Spleen (tissue), 11 donors: ENCODE results near the gene RFX3. TPM values are rescaled to one million over a fixed set of nuclear protein-coding genes. Genes with fewer than 3 reads are reported as not detected.

Experiments
- DNase-seq: peaks from one replicate; pipeline ENCODE4 v3.0.0-alpha.2; 2020
- H3K27ac ChIP-seq, 8 donors: fragments of 200-600 bp; sonication (generic) in 7 of 8; 1 replicate in 4 of 8; 2 replicates in 4 of 8; pipeline versions ENCODE4 v1.5.0 to v1.8.0; 2016 to 2021; ENCODE audit warnings: inconsistent platforms in 4 of 8, mild to moderate bottlenecking in 4 of 8, moderate library complexity in 1 of 8
- H3K27me3 ChIP-seq, 7 donors: fragments of 200-600 bp; sonication (generic) in 6 of 7; replicated peaks in 1 of 7; 1 replicate in 4 of 7; 2 replicates in 3 of 7; pipeline versions ENCODE4 v1.5.0 to v1.8.0; 2016 to 2021; ENCODE audit warnings: inconsistent platforms in 3 of 7, mild to moderate bottlenecking in 1 of 7
- H3K36me3 ChIP-seq, 6 donors: fragments of 200-600 bp; sonication (generic) in 5 of 6; 1 replicate in 4 of 6; 2 replicates in 2 of 6; pipeline versions ENCODE4 v1.5.0 to v1.8.0; 2016 to 2021; ENCODE audit warnings: inconsistent platforms in 2 of 6
- H3K4me1 ChIP-seq, 6 donors: fragments of 200-600 bp; sonication (generic) in 5 of 6; 1 replicate in 3 of 6; 2 replicates in 3 of 6; pipeline versions ENCODE4 v1.5.0 to v1.8.0; 2016 to 2021; ENCODE audit warnings: inconsistent platforms in 3 of 6
- H3K4me3 ChIP-seq, 8 donors: fragments of 200-600 bp; sonication (generic) in 7 of 8; 1 replicate in 4 of 8; 2 replicates in 4 of 8; pipeline versions ENCODE4 v1.5.0 to v1.8.0; 2016 to 2021; ENCODE audit warnings: inconsistent platforms in 4 of 8, mild to moderate bottlenecking in 4 of 8, moderate library complexity in 2 of 8
- H3K9me3 ChIP-seq, 8 donors: fragments of 200-600 bp; sonication (generic) in 7 of 8; 1 replicate in 4 of 8; 2 replicates in 4 of 8; pipeline versions ENCODE4 v1.5.0 to v1.8.0; 2016 to 2021; ENCODE audit warnings: inconsistent platforms in 4 of 8
- CTCF ChIP-seq, 11 experiments: fragments of 200-600 bp in 7 of 11; fragments of 450-650 bp in 4 of 11; sonication (generic) in 4 of 11; IDR thresholded peaks in 8 of 11; conservative IDR thresholded peaks in 3 of 11; 1 replicate in 7 of 11; 2 replicates in 4 of 11; pipeline versions ENCODE4 v1.4.0 to v1.8.0; 2016 to 2021; ENCODE audit warnings: antibody characterized with exemption in 11 of 11, inconsistent platforms in 4 of 11, mild to moderate bottlenecking in 1 of 11
- POLR2A ChIP-seq, 3 donors: fragments of 450-650 bp; IDR thresholded peaks; one replicate each; pipeline ENCODE4 v1.5.1; 2017; ENCODE audit warnings: antibody characterized with exemption in 3 of 3, mild to moderate bottlenecking in 1 of 3
- POLR2AphosphoS5 ChIP-seq, 3 donors: sonication (generic); formaldehyde crosslinking; IDR thresholded peaks; one replicate each; pipeline ENCODE4 v1.5.1; 2017; ENCODE audit warnings: antibody characterized with exemption in 3 of 3
- WGBS, 5 donors: extraction: QIAGEN DNeasy Blood & Tissue Kit in 3 of 5; methylation state at CpG; one replicate each; pipeline versions ENCODE4 v1.1.5 to v1.1.7; 2013 to 2018; 5-methylcytosine and 5-hydroxymethylcytosine counted together
- intact Hi-C: fragments of 100-400 bp; cut with DNase I; formaldehyde crosslinking; loops from one replicate; pipeline ENCODE4 v1.15.0; 2023; ENCODE audit warnings: low total_unique reads
- polyA plus RNA-seq, 3 donors: library from polyadenylated mRNA; stranded (reverse); fragments of 200-250 nt; gene quantifications; one replicate each; pipeline ENCODE4 v1.2.1, GENCODE V29; 2013
- total RNA-seq, 7 donors: library from RNA; depleted of rRNA in 3 of 7; stranded (reverse); fragments of >200 nt in 3 of 7; fragmentation: NEBNext Ultra II Directional in 4 of 7; extraction: Animal tissue kit (Norgen Biotek cat#: 25700) in 4 of 7; gene quantifications; one replicate each; pipeline versions ENCODE4 v1.1.0 to v1.2.1, GENCODE V29; 2016 to 2021
- donor health status: healthy with polysubstance abuse.
- donor health status: DM: no; HTN: no; CAD: no; lungs with moderate emphysema.
- donor health status: DM: no; HTN: no; CAD: no.
- donor health status: Bipolar disorder and iron deficiency.
- donor health status: healthy.
- donor health status: DM: no; HTN: no; CAD: no.
- donor health status: DM: yes; HTN: yes; CAD: no.

The RFX3 gene
- total and polyA plus RNA-seq, 10 donors = 2.5 to 25.9 (median 19.1) TPM

DNA sequence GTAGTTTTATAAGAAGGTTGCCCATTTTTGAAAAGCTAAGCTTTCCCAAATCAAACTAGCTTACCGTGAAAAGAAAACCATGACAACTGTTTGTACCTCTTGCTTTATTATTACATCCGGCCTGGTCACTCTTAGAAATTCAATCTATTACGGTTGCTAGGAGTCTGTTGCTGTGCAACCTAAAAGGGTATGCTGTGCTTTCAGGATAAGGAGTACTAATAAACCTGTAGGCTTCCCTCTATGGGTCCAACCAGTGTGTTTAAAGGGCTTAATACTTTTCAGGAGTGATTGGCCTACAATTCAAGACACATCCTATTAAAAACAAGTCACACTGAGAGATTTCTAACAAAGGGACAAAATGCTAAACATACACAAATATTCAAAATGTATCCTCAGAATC is 27.1 kb downstream of the RFX3 start:
- intact Hi-C loops = no loop called here
- DNase-seq = no peak
- WGBS, 5 donors = 84 to 93% (median 85%) methylated on average over 3 of the region's 3 CpGs

DNA sequence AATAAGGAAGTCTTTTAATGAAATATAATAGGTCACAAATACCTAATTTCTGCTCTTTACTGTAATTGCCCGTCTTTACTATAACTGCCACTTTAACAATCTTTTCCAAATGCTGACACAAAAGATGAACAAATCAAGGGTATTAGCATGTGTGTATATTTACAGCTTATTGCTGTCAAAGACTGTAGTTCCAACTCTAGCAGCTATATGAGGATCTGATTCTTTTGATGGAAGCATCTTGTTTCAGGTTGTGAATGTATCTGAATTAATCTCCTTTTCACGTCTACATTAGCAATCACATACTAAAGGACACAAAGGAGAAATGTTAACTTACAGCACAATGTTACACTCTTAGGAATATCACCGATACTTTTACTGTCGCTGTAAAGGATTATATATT is 27.9 kb downstream of the RFX3 start:
- DNase-seq = no peak
- no peak for TF ChIP-seq POLR2A (IDR thresholded peaks at IDR 0.05)
- TF ChIP-seq CTCF (IDR thresholded peaks at IDR 0.05 in 8 of 11, conservative IDR thresholded peaks at IDR 0.05 in 3 of 11) = no peak
- TF ChIP-seq POLR2AphosphoS5 (IDR thresholded peaks at IDR 0.05) = no peak
- no peaks in the 10 kb centered on the region for H3K9me3 ChIP-seq
- 88 to 94% (median 93%) methylated on average over 4 of the region's 4 CpGs for WGBS, 5 donors
- intact Hi-C loops = no loop called here
- H3K4me3 ChIP-seq = no peak overlapping the region
- H3K27ac ChIP-seq = no peak overlapping the region
- peaks cover 0 to 44% (median 7%) of the 10 kb centered on the region in 6 donors for H3K4me1 ChIP-seq
- H3K27me3 ChIP-seq = no peaks in the 10 kb centered on the region
- no peaks in the 10 kb centered on the region for H3K36me3 ChIP-seq

More for the DNA sequence above, 27.1 kb downstream of the RFX3 start:
- peaks cover 0 to 52% (median 10%) of the 10 kb centered on the region in 6 donors for H3K4me1 ChIP-seq
- H3K27ac ChIP-seq = no peak overlapping the region
- H3K4me3 ChIP-seq = no peak overlapping the region
- no peaks in the 10 kb centered on the region for H3K9me3 ChIP-seq
- TF ChIP-seq POLR2A (IDR thresholded peaks at IDR 0.05) = no peak
- no peak for TF ChIP-seq CTCF (IDR thresholded peaks at IDR 0.05 in 8 of 11, conservative IDR thresholded peaks at IDR 0.05 in 3 of 11)
- TF ChIP-seq POLR2AphosphoS5 (IDR thresholded peaks at IDR 0.05) = no peak
- no peaks in the 10 kb centered on the region for H3K36me3 ChIP-seq
- H3K27me3 ChIP-seq = no peaks in the 10 kb centered on the region

GRCh38 chr9:3497401-3497800 is 28.4 kb downstream of the RFX3 start:
- peaks cover 0 to 40% (median 7%) of the 10 kb centered on the region in 6 donors for H3K4me1 ChIP-seq
- H3K36me3 ChIP-seq = no peaks in the 10 kb centered on the region
- no peaks in the 10 kb centered on the region for H3K9me3 ChIP-seq
- 72 to 86% (median 80%) methylated on average over 2 of the region's 2 CpGs for WGBS, 5 donors
- intact Hi-C loops = no loop called here
- no peak for DNase-seq
- H3K4me3 ChIP-seq = no peak overlapping the region
- no peaks in the 10 kb centered on the region for H3K27me3 ChIP-seq
- no peak overlapping the region for H3K27ac ChIP-seq
- TF ChIP-seq CTCF (IDR thresholded peaks at IDR 0.05 in 8 of 11, conservative IDR thresholded peaks at IDR 0.05 in 3 of 11) (no peak), POLR2A (IDR thresholded peaks at IDR 0.05) (no peak), POLR2AphosphoS5 (IDR thresholded peaks at IDR 0.05) (no peak)

DNA sequence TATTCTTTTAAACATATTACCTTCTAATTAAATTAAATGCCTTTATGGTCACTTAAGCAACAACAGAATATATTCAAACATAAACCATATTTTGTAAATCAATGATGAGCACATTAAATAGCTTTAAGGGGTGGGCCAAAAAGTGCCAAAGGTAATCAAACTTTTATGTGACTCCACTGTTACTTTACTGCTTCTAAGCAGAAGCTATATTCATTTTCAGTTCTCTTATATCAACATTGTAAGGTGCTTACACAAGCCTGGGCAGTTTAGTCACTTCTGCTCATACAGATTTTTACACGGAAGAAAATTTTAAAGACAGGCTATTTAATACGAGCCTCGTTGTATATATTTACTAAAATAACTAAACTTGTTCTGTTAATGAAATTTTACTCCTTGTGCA is 29.9 kb downstream of the RFX3 start:
- 86 to 89% (median 88%) methylated on average over 3 of the region's 3 CpGs for WGBS, 5 donors
- Histone ChIP-seq H3K4me3 (no peak overlapping the region), H3K27ac (no peak overlapping the region), H3K36me3 (no peaks in the 10 kb centered on the region), H3K9me3 (no peaks in the 10 kb centered on the region), H3K27me3 (no peaks in the 10 kb centered on the region), H3K4me1 (peaks cover 0 to 40% (median 7%) of the 10 kb centered on the region in 6 donors)
- DNase-seq = no peak
- intact Hi-C loops = no loop called here
- TF ChIP-seq CTCF (IDR thresholded peaks at IDR 0.05 in 8 of 11, conservative IDR thresholded peaks at IDR 0.05 in 3 of 11) (no peak), POLR2AphosphoS5 (IDR thresholded peaks at IDR 0.05) (no peak), POLR2A (IDR thresholded peaks at IDR 0.05) (no peak)
